ENCODE data around the gene SH3BP1. TPM values are rescaled to one million over a fixed set of nuclear protein-coding genes. Genes with fewer than 3 reads are reported as not detected.

The SH3BP1 gene
- total and polyA plus RNA-seq, 2 of the 4 experiments (the other 2 are of a cell fraction) = 8.8 to 33.3 TPM

GRCh38 chr22:37674951-37675929 is 35.8 kb downstream of the SH3BP1 start, which contains the start of gene LGALS1:
LGALS1 (plus strand) TSS chr22:37675636; CDS start chr22:37675703, 67 bp downstream.
- in situ Hi-C loops (cut with MboI; ENCODE audit: low sequenced_read_pairs) = no loop called here
- no peaks in the 10 kb centered on the region; the same call in 1 of the 2 replicates for H3K9me1 ChIP-seq (ENCODE audit: insufficient read depth, low read length)
- H3K56ac ChIP-seq (ENCODE audit: extremely low read depth, insufficient read depth, low read length) = peak within 1 kb of the TSS; percentile 100
- H3K36me3 ChIP-seq (ENCODE audit: control insufficient read depth, insufficient read depth, low read length) = peaks cover 28% of the 10 kb centered on the region
- peak within 1 kb of the TSS; percentile 98 for H3K27ac ChIP-seq (ENCODE audit: insufficient read depth, low read length)
- peak within 1 kb of the TSS; percentile 87 for H3K18ac ChIP-seq (ENCODE audit: low read depth, low read length)
- H3K79me1 ChIP-seq (ENCODE audit: low read depth in 1 of 2, low read length in 2 of 2) = peaks cover 12 to 71% of the 10 kb centered on the region in 2 experiments; a peak in 3 of 4 replicates
- H4K91ac ChIP-seq (ENCODE audit: insufficient read depth, low read depth, low read length) = peak within 1 kb of the TSS; percentile 98
- H2BK120ac ChIP-seq (ENCODE audit: low read depth, low read length) = peak within 1 kb of the TSS; percentile 91
- peak within 1 kb of the TSS; percentile 93 for H4K5ac ChIP-seq (ENCODE audit: low read depth, low read length)
- peak within 1 kb of the TSS; percentile 98 for H2BK5ac ChIP-seq (ENCODE audit: low read depth, low read length, poor library complexity, severe bottlenecking)
- H3K9ac ChIP-seq (ENCODE audit: low read depth, low read length) = peak within 1 kb of the TSS; percentile 97
- ChIA-PET POLR2A (ENCODE audit: unreplicated experiment) (interaction anchor here (0.6 to 2.8 kb wide), 10 partner anchors 8 to 67 kb away, joined by 3 to 23 read pairs (median 4); partner anchors contain the start of genes GGA1 and PDXP), CTCF (interaction anchor here (1.2 kb wide), 1 partner anchor 17 kb away, joined by 4 read pairs; no protein-coding TSS in a partner anchor)
- H3K4ac ChIP-seq (ENCODE audit: low read depth, low read length) = peak within 1 kb of the TSS; percentile 99
- H2AK9ac ChIP-seq (replicated peaks; ENCODE audit: low read depth, low read length, poor library complexity) = peak within 1 kb of the TSS; percentile 100
- peak within 1 kb of the TSS; percentile 100 for H3K23ac ChIP-seq (ENCODE audit: low read depth, low read length)
- WGBS, 2 experiments (ENCODE audit: extremely low coverage in 2 of 2, insufficient read length in 1 of 2) = 4% methylated on average over 4 of the region's 34 CpGs; no CpG with 5 or more reads in 1 of the 2 experiments
- ATAC-seq (ENCODE audit: low read depth) (peak; percentile 69), DNase-seq (peak; percentile 97)
- peak within 1 kb of the TSS; percentile 92 for H3K4me3 ChIP-seq (ENCODE audit: insufficient read depth, low read depth, low read length)
- peak within 1 kb of the TSS; percentile 92 for H2AFZ ChIP-seq (replicated peaks; ENCODE audit: low read length, poor library complexity)
- peak within 1 kb of the TSS; percentile 53 for H2BK20ac ChIP-seq (ENCODE audit: low read depth, low read length)
- H3K4me2 ChIP-seq (ENCODE audit: low read depth, low read length) = peak within 1 kb of the TSS; percentile 89
- H3K27me3 ChIP-seq (ENCODE audit: control insufficient read depth, insufficient read depth, low read length) = no peaks in the 10 kb centered on the region
- H3K14ac ChIP-seq (replicated peaks; ENCODE audit: low read depth, low read length) = peak within 1 kb of the TSS; percentile 100
- intact Hi-C loops (cut with micrococcal nuclease) = loop anchor here (1.0 to 5.0 kb wide), 2 partner anchors 32 to 128 kb away; no protein-coding TSS in a partner anchor
- H4K8ac ChIP-seq (ENCODE audit: low read depth in 2 of 2, low read length in 2 of 2) = peak within 1 kb of the TSS; percentile 89 to 93
- dilution Hi-C loops (cut with HindIII; ENCODE audit: low sequenced_read_pairs, unreplicated experiment) = no loop called here
- no peaks in the 10 kb centered on the region for H3K9me3 ChIP-seq (ENCODE audit: control insufficient read depth, insufficient read depth, low read length)
- BruUV-seq (replicated peaks) = no TSS peak
- peaks cover 14% of the 10 kb centered on the region for H3K4me1 ChIP-seq (ENCODE audit: control insufficient read depth, insufficient read depth, low read length)
- H4K20me1 ChIP-seq (ENCODE audit: insufficient read depth, low read length) = peaks cover 52% of the 10 kb centered on the region
- peak within 1 kb of the TSS; percentile 84; the same call in 2 of the 3 replicates for H2BK15ac ChIP-seq (ENCODE audit: low read depth, low read length)
- H2AK5ac ChIP-seq (ENCODE audit: low read depth, low read length) = peak within 1 kb of the TSS; percentile 99
- TF ChIP-seq POLR2A (IDR thresholded peaks at IDR 0.05; ENCODE audit: low read depth, low read length) = peak; percentile 99
- peak; percentile 97 for TF ChIP-seq MAZ (IDR thresholded peaks at IDR 0.05; ENCODE audit: borderline replicate concordance, low read depth, low read length)
- 0 out of 2 replicates have a peak, but pooled peaks have one; percentile 21 for TF ChIP-seq RAD21 (IDR thresholded peaks at IDR 0.05; ENCODE audit: low read length)
- peak; percentile 18; the same call in 1 of the 2 replicates for TF ChIP-seq FOS (IDR thresholded peaks at IDR 0.05; ENCODE audit: low read depth, low read length)
- TF ChIP-seq RCOR1 (IDR thresholded peaks at IDR 0.05; ENCODE audit: insufficient replicate concordance, low read length) = peak; percentile 53
- TF ChIP-seq SMC3 (IDR thresholded peaks at IDR 0.05; ENCODE audit: low read depth, low read length) = no peak
- peak; percentile 28; the same call in 1 of the 2 replicates for TF ChIP-seq MXI1 (IDR thresholded peaks at IDR 0.05; ENCODE audit: borderline replicate concordance, low read depth, low read length)
- TF ChIP-seq RFX5 (IDR thresholded peaks at IDR 0.05; ENCODE audit: low read depth, low read length) = no peak
- no peak for TF ChIP-seq MAFK (IDR thresholded peaks at IDR 0.05; ENCODE audit: low read depth, low read length)

All from IMR-90 (cell line).